ENCODE measurements around the gene SPRY1.

DNA sequence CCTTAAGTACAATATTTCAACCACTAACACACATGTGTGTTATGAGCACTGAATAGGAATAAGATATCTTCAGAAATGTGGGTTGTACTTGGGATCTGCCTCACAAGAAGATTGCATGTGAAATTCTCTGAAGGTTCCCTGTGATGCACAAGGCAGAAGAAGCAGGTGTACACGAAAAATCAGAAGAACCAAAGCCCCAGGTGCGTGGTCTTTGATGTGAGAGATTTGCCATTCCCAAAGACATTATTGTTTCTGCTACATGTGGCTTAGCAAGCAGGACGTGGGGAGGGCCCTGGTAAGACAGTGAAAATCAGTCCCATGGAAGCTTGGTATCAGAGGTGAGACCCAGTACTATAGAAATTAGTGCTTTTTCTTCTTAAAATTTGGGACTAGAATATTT lies 13.0 kb upstream of the SPRY1 start:
- TF ChIP-seq, protein P1, sequence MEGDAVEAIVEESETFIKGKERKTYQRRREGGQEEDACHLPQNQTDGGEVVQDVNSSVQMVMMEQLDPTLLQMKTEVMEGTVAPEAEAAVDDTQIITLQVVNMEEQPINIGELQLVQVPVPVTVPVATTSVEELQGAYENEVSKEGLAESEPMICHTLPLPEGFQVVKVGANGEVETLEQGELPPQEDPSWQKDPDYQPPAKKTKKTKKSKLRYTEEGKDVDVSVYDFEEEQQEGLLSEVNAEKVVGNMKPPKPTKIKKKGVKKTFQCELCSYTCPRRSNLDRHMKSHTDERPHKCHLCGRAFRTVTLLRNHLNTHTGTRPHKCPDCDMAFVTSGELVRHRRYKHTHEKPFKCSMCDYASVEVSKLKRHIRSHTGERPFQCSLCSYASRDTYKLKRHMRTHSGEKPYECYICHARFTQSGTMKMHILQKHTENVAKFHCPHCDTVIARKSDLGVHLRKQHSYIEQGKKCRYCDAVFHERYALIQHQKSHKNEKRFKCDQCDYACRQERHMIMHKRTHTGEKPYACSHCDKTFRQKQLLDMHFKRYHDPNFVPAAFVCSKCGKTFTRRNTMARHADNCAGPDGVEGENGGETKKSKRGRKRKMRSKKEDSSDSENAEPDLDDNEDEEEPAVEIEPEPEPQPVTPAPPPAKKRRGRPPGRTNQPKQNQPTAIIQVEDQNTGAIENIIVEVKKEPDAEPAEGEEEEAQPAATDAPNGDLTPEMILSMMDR (IDR thresholded peaks at IDR 0.05), result no peak
- TF ChIP-seq EP300 (IDR thresholded peaks at IDR 0.05; ENCODE audit: low read depth), result no peak
- TF ChIP-seq POLR2A (IDR thresholded peaks at IDR 0.05), result no peak
- no peak for TF ChIP-seq POLR2AphosphoS5 (IDR thresholded peaks at IDR 0.05)
